ENCODE measurements around the gene SEMA5A. TPM values are rescaled to one million over a fixed set of nuclear protein-coding genes. Genes with fewer than 3 reads are reported as not detected.

SEMA5A gene
- total and polyA plus RNA-seq, 2 of the 8 experiments (the other 6 are each of a cell fraction or from before 2014, with no cell fraction given): 5.3 to 8.9 TPM

DNA sequence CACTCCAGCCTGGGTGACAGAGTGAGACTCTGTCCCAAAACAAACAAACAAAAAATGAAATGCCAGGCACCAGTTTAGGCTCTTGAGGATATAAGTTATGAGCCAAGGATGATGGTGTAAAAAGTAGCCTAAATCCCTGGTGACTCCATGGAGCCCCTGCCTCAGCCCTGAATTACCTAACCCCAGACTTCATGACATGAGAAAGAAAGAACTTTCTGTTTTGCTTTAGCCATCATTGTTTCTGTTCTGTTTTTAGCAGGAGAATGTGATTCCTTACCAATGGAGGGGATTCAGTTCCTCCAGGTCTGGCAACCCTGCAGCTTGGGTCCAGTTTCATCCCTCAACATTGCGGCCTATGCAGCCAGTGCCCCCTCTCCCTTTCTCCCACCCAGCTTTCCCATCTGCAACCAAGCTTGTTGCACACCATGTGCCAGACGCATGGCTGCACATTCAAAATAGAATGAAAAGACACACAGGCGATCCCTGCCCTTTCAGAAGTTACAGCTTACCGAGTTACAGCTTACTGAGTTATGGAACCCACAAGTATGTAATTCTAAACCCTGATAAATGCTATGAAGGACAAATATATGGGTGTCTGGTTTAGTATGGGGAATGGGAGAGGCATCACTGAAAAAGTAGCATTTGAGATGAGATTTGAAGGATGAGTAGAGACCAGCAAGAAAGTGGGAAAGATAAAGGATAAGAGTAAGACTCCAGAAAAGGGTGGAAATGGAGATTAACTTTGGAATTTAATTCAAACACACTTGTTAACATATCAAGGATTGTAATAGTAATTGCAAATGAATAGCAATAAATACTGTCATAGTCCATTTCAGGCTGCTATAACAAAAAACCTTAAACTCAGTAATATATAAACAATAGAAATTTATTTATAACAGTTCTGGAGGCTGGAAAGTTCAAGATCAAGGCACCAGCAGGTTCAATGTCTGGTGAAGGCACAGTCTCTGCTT, 6.0 kb upstream of the SEMA5A start (continued):
- TF ChIP-seq, protein P1, sequence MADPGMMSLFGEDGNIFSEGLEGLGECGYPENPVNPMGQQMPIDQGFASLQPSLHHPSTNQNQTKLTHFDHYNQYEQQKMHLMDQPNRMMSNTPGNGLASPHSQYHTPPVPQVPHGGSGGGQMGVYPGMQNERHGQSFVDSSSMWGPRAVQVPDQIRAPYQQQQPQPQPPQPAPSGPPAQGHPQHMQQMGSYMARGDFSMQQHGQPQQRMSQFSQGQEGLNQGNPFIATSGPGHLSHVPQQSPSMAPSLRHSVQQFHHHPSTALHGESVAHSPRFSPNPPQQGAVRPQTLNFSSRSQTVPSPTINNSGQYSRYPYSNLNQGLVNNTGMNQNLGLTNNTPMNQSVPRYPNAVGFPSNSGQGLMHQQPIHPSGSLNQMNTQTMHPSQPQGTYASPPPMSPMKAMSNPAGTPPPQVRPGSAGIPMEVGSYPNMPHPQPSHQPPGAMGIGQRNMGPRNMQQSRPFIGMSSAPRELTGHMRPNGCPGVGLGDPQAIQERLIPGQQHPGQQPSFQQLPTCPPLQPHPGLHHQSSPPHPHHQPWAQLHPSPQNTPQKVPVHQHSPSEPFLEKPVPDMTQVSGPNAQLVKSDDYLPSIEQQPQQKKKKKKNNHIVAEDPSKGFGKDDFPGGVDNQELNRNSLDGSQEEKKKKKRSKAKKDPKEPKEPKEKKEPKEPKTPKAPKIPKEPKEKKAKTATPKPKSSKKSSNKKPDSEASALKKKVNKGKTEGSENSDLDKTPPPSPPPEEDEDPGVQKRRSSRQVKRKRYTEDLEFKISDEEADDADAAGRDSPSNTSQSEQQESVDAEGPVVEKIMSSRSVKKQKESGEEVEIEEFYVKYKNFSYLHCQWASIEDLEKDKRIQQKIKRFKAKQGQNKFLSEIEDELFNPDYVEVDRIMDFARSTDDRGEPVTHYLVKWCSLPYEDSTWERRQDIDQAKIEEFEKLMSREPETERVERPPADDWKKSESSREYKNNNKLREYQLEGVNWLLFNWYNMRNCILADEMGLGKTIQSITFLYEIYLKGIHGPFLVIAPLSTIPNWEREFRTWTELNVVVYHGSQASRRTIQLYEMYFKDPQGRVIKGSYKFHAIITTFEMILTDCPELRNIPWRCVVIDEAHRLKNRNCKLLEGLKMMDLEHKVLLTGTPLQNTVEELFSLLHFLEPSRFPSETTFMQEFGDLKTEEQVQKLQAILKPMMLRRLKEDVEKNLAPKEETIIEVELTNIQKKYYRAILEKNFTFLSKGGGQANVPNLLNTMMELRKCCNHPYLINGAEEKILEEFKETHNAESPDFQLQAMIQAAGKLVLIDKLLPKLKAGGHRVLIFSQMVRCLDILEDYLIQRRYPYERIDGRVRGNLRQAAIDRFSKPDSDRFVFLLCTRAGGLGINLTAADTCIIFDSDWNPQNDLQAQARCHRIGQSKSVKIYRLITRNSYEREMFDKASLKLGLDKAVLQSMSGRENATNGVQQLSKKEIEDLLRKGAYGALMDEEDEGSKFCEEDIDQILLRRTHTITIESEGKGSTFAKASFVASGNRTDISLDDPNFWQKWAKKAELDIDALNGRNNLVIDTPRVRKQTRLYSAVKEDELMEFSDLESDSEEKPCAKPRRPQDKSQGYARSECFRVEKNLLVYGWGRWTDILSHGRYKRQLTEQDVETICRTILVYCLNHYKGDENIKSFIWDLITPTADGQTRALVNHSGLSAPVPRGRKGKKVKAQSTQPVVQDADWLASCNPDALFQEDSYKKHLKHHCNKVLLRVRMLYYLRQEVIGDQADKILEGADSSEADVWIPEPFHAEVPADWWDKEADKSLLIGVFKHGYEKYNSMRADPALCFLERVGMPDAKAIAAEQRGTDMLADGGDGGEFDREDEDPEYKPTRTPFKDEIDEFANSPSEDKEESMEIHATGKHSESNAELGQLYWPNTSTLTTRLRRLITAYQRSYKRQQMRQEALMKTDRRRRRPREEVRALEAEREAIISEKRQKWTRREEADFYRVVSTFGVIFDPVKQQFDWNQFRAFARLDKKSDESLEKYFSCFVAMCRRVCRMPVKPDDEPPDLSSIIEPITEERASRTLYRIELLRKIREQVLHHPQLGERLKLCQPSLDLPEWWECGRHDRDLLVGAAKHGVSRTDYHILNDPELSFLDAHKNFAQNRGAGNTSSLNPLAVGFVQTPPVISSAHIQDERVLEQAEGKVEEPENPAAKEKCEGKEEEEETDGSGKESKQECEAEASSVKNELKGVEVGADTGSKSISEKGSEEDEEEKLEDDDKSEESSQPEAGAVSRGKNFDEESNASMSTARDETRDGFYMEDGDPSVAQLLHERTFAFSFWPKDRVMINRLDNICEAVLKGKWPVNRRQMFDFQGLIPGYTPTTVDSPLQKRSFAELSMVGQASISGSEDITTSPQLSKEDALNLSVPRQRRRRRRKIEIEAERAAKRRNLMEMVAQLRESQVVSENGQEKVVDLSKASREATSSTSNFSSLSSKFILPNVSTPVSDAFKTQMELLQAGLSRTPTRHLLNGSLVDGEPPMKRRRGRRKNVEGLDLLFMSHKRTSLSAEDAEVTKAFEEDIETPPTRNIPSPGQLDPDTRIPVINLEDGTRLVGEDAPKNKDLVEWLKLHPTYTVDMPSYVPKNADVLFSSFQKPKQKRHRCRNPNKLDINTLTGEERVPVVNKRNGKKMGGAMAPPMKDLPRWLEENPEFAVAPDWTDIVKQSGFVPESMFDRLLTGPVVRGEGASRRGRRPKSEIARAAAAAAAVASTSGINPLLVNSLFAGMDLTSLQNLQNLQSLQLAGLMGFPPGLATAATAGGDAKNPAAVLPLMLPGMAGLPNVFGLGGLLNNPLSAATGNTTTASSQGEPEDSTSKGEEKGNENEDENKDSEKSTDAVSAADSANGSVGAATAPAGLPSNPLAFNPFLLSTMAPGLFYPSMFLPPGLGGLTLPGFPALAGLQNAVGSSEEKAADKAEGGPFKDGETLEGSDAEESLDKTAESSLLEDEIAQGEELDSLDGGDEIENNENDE (IDR thresholded peaks at IDR 0.05; ENCODE audit: insufficient replicate concordance, low read length): no peak

Data from H1 (cell line).